GM18868 (cell line): Measurements from ENCODE around the gene GCH1.
"Not testable (repeated sequence)": the region's sequence is repeated elsewhere in the genome, so short reads cannot be mapped to it uniquely, and the experiment has no call there.

Experiments
- ATAC-seq: cut with Tn5 transposase; IDR thresholded peaks from one replicate; pipeline ENCODE4 v1.9.1; 2021; ENCODE audit warnings: mild to moderate bottlenecking, moderate library complexity; ENCODE audit not compliant: unreplicated experiment

The GCH1 gene

GRCh38 chr14:54908973-54909372, 6.3 kb upstream of the GCH1 start:
- not testable (repeated sequence) for ATAC-seq

GRCh38 chr14:54908190-54908589, 5.6 kb upstream of the GCH1 start:
- no peak for ATAC-seq

GRCh38 chr14:54906075-54906474, 3.4 kb upstream of the GCH1 start:
- no peak for ATAC-seq

GRCh38 chr14:54902143-54902520, 494 bp downstream of the GCH1 start:
- peak; percentile 53 for ATAC-seq

- ATAC-seq: no peak
Observed at GRCh38 chr14:54901380-54902142, 1.1 kb downstream of the GCH1 start.

- no peak for ATAC-seq
Observed at GRCh38 chr14:54899573-54899972, 3.1 kb downstream of the GCH1 start.

- ATAC-seq: not testable (repeated sequence)
Observed at GRCh38 chr14:54897809-54898555, 4.6 kb downstream of the GCH1 start.

GRCh38 chr14:54895683-54896082, 6.9 kb downstream of the GCH1 start:
- no peak for ATAC-seq

GRCh38 chr14:54894995-54895394, 7.6 kb downstream of the GCH1 start:
- ATAC-seq: no peak

GRCh38 chr14:54893151-54893760, 9.4 kb downstream of the GCH1 start:
- ATAC-seq: no peak

- ATAC-seq: no peak
Observed at GRCh38 chr14:54891471-54892245, 11.0 kb downstream of the GCH1 start.

- ATAC-seq: peak; percentile 91
Observed at GRCh38 chr14:54890788-54891187, 11.8 kb downstream of the GCH1 start.

GRCh38 chr14:54889919-54890318, 12.7 kb downstream of the GCH1 start:
- ATAC-seq: peak; percentile 45

- ATAC-seq: no peak
Observed at GRCh38 chr14:54882521-54882920, 20.1 kb downstream of the GCH1 start.

GRCh38 chr14:54881761-54882401, 20.7 kb downstream of the GCH1 start:
- peak; percentile 57 for ATAC-seq

- peak; percentile 63 for ATAC-seq
Observed at GRCh38 chr14:54881235-54881760, 21.3 kb downstream of the GCH1 start.

GRCh38 chr14:54877703-54878021, 25.0 kb downstream of the GCH1 start:
- ATAC-seq: no peak

- ATAC-seq: no peak
Observed at GRCh38 chr14:54877015-54877702, 25.5 kb downstream of the GCH1 start.

- not testable (repeated sequence) for ATAC-seq
Observed at GRCh38 chr14:54875648-54876047, 27.0 kb downstream of the GCH1 start.
